Suppressor macrophage treated with lipopolysaccharide for 1 hour (primary cell): ENCODE results near the gene SH3D19.
"Not testable (repeated sequence)": the region's sequence is repeated elsewhere in the genome, so short reads cannot be mapped to it uniquely, and the experiment has no call there.

Source experiments
- DNase-seq, 3 donors: peaks; one replicate each; pipeline ENCODE4 v3.0.0-alpha.2; 2020 to 2022

The SH3D19 gene

GRCh38 chr4:151147000-151147399 is 178.4 kb downstream of the SH3D19 start:
- no peak for DNase-seq

- no peak for DNase-seq
Measured at GRCh38 chr4:151144329-151145072, 180.9 kb downstream of the SH3D19 start.

GRCh38 chr4:151143811-151144210 is 181.6 kb downstream of the SH3D19 start:
- DNase-seq: no peak

GRCh38 chr4:151143162-151143561 is 182.2 kb downstream of the SH3D19 start:
- DNase-seq: peak; percentile 12 to 36 (median 25)

GRCh38 chr4:151142758-151143157 is 182.6 kb downstream of the SH3D19 start:
- no peak for DNase-seq

GRCh38 chr4:151139814-151140213 is 185.6 kb downstream of the SH3D19 start:
- no peak for DNase-seq

- DNase-seq: not testable (repeated sequence)
Measured at GRCh38 chr4:151136048-151136447, 189.4 kb downstream of the SH3D19 start.

- DNase-seq: no peak
Measured at GRCh38 chr4:151133311-151133710, 192.1 kb downstream of the SH3D19 start.

- no peak for DNase-seq
Measured at GRCh38 chr4:151129796-151130195, 195.6 kb downstream of the SH3D19 start.

- DNase-seq: peak; percentile 49 to 63 (median 61)
Measured at GRCh38 chr4:151117371-151117962, 207.9 kb downstream of the SH3D19 start.

- DNase-seq: no peak
Measured at GRCh38 chr4:151114986-151115385, 210.4 kb downstream of the SH3D19 start.

GRCh38 chr4:151114338-151114737 is 211.1 kb downstream of the SH3D19 start:
- no peak for DNase-seq

- DNase-seq: no peak
Measured at GRCh38 chr4:151110236-151110635, 215.2 kb downstream of the SH3D19 start.

- DNase-seq: no peak
Measured at GRCh38 chr4:151107063-151107462, 218.3 kb downstream of the SH3D19 start.

GRCh38 chr4:151105454-151106032 is 219.9 kb downstream of the SH3D19 start:
- DNase-seq: no peak

GRCh38 chr4:151104621-151105020 is 220.8 kb downstream of the SH3D19 start:
- DNase-seq: no peak

GRCh38 chr4:151103758-151104157 is 221.6 kb downstream of the SH3D19 start:
- DNase-seq: no peak

GRCh38 chr4:151100531-151100930 is 224.9 kb downstream of the SH3D19 start:
- no peak for DNase-seq

GRCh38 chr4:151099976-151100417 is 225.4 kb downstream of the SH3D19 start:
- peak in 1 of 3 donors; percentile 20 for DNase-seq

GRCh38 chr4:151099229-151099975 is 226.0 kb downstream of the SH3D19 start, which contains the start of gene RPS3A:
RPS3A (plus strand) TSS chr4:151099628; CDS start chr4:151099653, 25 bp downstream.
- peak; percentile 96 to 98 (median 98) for DNase-seq

GRCh38 chr4:151098979-151099228 is 226.5 kb downstream of the SH3D19 start:
- DNase-seq: no peak

- no peak for DNase-seq
Measured at GRCh38 chr4:151097759-151098158, 227.6 kb downstream of the SH3D19 start.

GRCh38 chr4:151095142-151095541 is 230.3 kb downstream of the SH3D19 start:
- DNase-seq: no peak
